ENCODE data around the gene TNIK. TPM values are rescaled to one million over a fixed set of nuclear protein-coding genes. Genes with fewer than 3 reads are reported as not detected.

TNIK gene
- total and polyA plus RNA-seq, 10 of the 15 experiments (the other 5 are each of a cell fraction or from before 2014, with no cell fraction given), result 13.9 to 74.3 (median 48.2) TPM

DNA sequence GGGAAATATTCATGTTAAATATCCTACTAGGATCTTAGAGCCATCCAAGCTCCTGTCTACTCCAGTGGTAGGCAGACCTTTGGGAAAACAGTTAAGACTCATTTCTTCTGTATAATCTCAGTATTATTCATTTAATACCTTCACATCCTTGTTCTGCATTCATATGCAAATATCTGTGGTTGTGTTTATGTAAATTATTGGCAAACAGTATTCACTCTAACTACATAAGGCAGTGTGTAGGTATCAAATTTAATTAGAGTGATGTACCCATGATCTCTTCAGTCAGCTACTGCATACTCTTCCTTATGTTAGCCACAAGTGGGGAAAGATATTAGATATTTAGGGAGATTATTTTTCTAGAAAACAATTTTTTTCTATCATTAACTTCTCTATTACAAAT, 232.8 kb downstream of the TNIK start:
- Histone ChIP-seq H3K4me3 (no peak overlapping the region), H3K79me2 (ENCODE audit: control insufficient read depth, insufficient read depth, low read length) (peaks cover 18% of the 10 kb centered on the region), H3K27ac (ENCODE audit: control insufficient read depth, insufficient read depth) (no peak overlapping the region), H3K4me1 (ENCODE audit: control insufficient read depth, insufficient read depth, low read length) (peaks cover 14% of the 10 kb centered on the region), H3K27me3 (replicated peaks in 1 of 2; ENCODE audit: control insufficient read depth in 2 of 2, insufficient read depth in 2 of 2, low read length in 1 of 2) (no peaks in the 10 kb centered on the region), H2AFZ (ENCODE audit: control insufficient read depth, low read depth, low read length) (no peak overlapping the region), H3K4me2 (ENCODE audit: control insufficient read depth, insufficient read depth) (no peak overlapping the region), H4K20me1 (ENCODE audit: control insufficient read depth, insufficient read depth) (no peaks in the 10 kb centered on the region), H3K36me3 (ENCODE audit: control insufficient read depth in 2 of 2, insufficient read depth in 2 of 2, low read length in 1 of 2) (peaks cover 3 to 22% of the 10 kb centered on the region in 2 experiments), H3K9ac (ENCODE audit: control insufficient read depth, insufficient read depth, low read length) (no peak overlapping the region), H3K9me3 (replicated peaks; ENCODE audit: control insufficient read depth, insufficient read depth, low read length) (peaks cover 15% of the 10 kb centered on the region)
- DNase-seq (ENCODE audit: low read depth, low spot score) (no peak), FAIRE-seq (no peak), ATAC-seq (peak; percentile 8; the same call in 1 of the 3 replicates)
- ChIA-PET SMC1A (ENCODE audit: uncharacterized antibody, unreplicated experiment) (interaction anchor here (0.6 to 2.5 kb wide), 4 partner anchors 19 to 58 kb away, joined by 3 to 9 read pairs (median 5); no protein-coding TSS in a partner anchor), RAD21 (ENCODE audit: unreplicated experiment) (no interaction called here), CTCF (no interaction called here), POLR2A (no interaction called here)
- in situ Hi-C loops (cut with MboI) (no loop called here), intact Hi-C loops (cut with micrococcal nuclease; ENCODE audit: unreplicated experiment) (no loop called here)
- no TSS peak for BruUV-seq (replicated peaks)
- TF ChIP-seq BCLAF1 (IDR thresholded peaks at IDR 0.05) (no peak), KLF5 (IDR thresholded peaks at IDR 0.05; ENCODE audit: partially characterized antibody) (no peak), KAT2A (conservative IDR thresholded peaks at IDR 0.05; ENCODE audit: control insufficient read depth, low read depth, low read length) (no peak), BCL3 (IDR thresholded peaks at IDR 0.05; ENCODE audit: borderline replicate concordance, insufficient read depth, low read depth, low read length, poor library complexity, severe bottlenecking) (no peak), POLR2AphosphoS5 (IDR thresholded peaks at IDR 0.05; ENCODE audit: low read length) (no peak), SMAD5 (IDR thresholded peaks at IDR 0.05; ENCODE audit: low read depth) (no peak), MLLT1 (IDR thresholded peaks at IDR 0.05) (no peak), MXI1 (IDR thresholded peaks at IDR 0.05; ENCODE audit: low read depth, low read length) (no peak), CHD2 (IDR thresholded peaks at IDR 0.05; ENCODE audit: borderline replicate concordance, low read depth, low read length) (no peak), CBFB (IDR thresholded peaks at IDR 0.05; ENCODE audit: low read depth) (no peak), CHD1 (IDR thresholded peaks at IDR 0.05; ENCODE audit: low read depth, low read length) (no peak), POU2F2 (IDR thresholded peaks at IDR 0.05; ENCODE audit: borderline replicate concordance, low read depth, low read length) (no peak), TCF7 (IDR thresholded peaks at IDR 0.05; ENCODE audit: borderline replicate concordance) (no peak), NR2C2 (IDR thresholded peaks at IDR 0.05; ENCODE audit: borderline replicate concordance, control insufficient read depth, insufficient read length, low read depth) (no peak), CBX5 (IDR thresholded peaks at IDR 0.05; ENCODE audit: low read depth) (no peak), ESRRA (IDR thresholded peaks at IDR 0.05; ENCODE audit: low read length) (no peak)
- TF ChIP-seq, protein P1, sequence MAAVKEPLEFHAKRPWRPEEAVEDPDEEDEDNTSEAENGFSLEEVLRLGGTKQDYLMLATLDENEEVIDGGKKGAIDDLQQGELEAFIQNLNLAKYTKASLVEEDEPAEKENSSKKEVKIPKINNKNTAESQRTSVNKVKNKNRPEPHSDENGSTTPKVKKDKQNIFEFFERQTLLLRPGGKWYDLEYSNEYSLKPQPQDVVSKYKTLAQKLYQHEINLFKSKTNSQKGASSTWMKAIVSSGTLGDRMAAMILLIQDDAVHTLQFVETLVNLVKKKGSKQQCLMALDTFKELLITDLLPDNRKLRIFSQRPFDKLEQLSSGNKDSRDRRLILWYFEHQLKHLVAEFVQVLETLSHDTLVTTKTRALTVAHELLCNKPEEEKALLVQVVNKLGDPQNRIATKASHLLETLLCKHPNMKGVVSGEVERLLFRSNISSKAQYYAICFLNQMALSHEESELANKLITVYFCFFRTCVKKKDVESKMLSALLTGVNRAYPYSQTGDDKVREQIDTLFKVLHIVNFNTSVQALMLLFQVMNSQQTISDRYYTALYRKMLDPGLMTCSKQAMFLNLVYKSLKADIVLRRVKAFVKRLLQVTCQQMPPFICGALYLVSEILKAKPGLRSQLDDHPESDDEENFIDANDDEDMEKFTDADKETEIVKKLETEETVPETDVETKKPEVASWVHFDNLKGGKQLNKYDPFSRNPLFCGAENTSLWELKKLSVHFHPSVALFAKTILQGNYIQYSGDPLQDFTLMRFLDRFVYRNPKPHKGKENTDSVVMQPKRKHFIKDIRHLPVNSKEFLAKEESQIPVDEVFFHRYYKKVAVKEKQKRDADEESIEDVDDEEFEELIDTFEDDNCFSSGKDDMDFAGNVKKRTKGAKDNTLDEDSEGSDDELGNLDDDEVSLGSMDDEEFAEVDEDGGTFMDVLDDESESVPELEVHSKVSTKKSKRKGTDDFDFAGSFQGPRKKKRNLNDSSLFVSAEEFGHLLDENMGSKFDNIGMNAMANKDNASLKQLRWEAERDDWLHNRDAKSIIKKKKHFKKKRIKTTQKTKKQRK (IDR thresholded peaks at IDR 0.05; ENCODE audit: low read depth, low read length), result no peak

Data from GM12878 (cell line).